Right atrium auricular region (tissue), 2 donors: ENCODE data around the gene L3MBTL4. TPM values are rescaled to one million over a fixed set of nuclear protein-coding genes. Genes with fewer than 3 reads are reported as not detected.
"Not testable (repeated sequence)": the region's sequence is repeated elsewhere in the genome, so short reads cannot be mapped to it uniquely, and the experiment has no call there.

Experiments
- DNase-seq: peaks from one replicate; pipeline ENCODE4 v3.0.0-alpha.2; 2019; ENCODE audit warnings: low spot score
- H3K27ac ChIP-seq, 2 donors: fragments of 200-600 bp; sonication (generic); 1 replicate in 1 of 2; 2 replicates in 1 of 2; pipeline ENCODE4 v1.5.1; 2016 to 2019
- H3K27me3 ChIP-seq, 2 donors: fragments of 200-600 bp; sonication (generic); one replicate each; pipeline versions ENCODE4 v1.5.1 to v1.6.0; 2017 to 2019
- H3K36me3 ChIP-seq: fragments of 200-600 bp; sonication (generic); one replicate; pipeline ENCODE4 v1.5.1; 2016
- H3K4me1 ChIP-seq, 2 donors: fragments of 200-600 bp; sonication (generic); one replicate each; pipeline versions ENCODE4 v1.5.1 to v1.6.0; 2017 to 2019
- H3K4me3 ChIP-seq, 2 donors: fragments of 200-600 bp; sonication (generic); 1 replicate in 1 of 2; 2 replicates in 1 of 2; pipeline ENCODE4 v1.5.1; 2017 to 2019; ENCODE audit warnings: mild to moderate bottlenecking in 1 of 2, moderate library complexity in 1 of 2
- H3K9me3 ChIP-seq, 2 donors: fragments of 200-600 bp; sonication (generic); one replicate each; pipeline ENCODE4 v1.5.1; 2019
- total RNA-seq, 2 donors: library from RNA; depleted of rRNA; stranded (reverse); fragments of >200 nt; gene quantifications; one replicate each; pipeline ENCODE4 v1.1.0, GENCODE V29; 2016
- TF ChIP-seq, protein P1 (sequence below), 2 donors: fragments of 200-600 bp; sonication (generic); IDR thresholded peaks; one replicate each; pipeline ENCODE4 v1.5.1; 2019; ENCODE audit warnings: antibody characterized with exemption in 2 of 2

L3MBTL4 gene
- total RNA-seq, 2 donors from 2014 or later: 6.6 to 10.5 TPM

DNA sequence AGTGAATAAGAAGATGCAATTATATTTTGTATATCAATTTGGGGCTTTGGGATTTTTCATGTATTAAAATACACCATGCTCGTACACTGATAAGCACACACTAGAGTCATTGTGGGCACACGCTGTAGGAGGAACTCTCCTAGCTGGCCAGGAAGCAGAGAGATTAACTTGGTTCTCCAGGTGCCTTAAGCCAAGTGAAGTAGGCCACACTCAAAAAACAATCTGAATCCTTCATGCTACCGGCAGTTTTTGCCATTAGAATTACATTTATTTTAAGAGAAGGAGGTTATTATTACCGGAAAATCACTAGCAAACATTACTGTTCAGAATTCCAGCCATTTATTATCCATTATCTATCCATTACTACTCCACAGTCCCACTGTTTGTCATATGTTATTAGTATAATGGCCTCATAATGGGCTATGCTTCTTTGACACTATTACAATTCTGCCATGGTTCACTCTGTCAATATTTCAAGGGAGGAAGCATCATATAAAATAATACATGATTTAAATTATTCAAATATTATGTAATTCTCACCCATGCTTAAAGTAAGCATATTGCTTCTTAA, 214.4 kb downstream of the L3MBTL4 start:
- H3K36me3 ChIP-seq: no peaks in the 10 kb centered on the region
- no peaks in the 10 kb centered on the region for H3K27me3 ChIP-seq
- H3K4me1 ChIP-seq: peaks cover 0 to 13% of the 10 kb centered on the region in 2 donors
- DNase-seq: no peak
- TF ChIP-seq, protein P1, sequence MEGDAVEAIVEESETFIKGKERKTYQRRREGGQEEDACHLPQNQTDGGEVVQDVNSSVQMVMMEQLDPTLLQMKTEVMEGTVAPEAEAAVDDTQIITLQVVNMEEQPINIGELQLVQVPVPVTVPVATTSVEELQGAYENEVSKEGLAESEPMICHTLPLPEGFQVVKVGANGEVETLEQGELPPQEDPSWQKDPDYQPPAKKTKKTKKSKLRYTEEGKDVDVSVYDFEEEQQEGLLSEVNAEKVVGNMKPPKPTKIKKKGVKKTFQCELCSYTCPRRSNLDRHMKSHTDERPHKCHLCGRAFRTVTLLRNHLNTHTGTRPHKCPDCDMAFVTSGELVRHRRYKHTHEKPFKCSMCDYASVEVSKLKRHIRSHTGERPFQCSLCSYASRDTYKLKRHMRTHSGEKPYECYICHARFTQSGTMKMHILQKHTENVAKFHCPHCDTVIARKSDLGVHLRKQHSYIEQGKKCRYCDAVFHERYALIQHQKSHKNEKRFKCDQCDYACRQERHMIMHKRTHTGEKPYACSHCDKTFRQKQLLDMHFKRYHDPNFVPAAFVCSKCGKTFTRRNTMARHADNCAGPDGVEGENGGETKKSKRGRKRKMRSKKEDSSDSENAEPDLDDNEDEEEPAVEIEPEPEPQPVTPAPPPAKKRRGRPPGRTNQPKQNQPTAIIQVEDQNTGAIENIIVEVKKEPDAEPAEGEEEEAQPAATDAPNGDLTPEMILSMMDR (IDR thresholded peaks at IDR 0.05): no peak
- H3K4me3 ChIP-seq: no peak overlapping the region
- H3K9me3 ChIP-seq: no peaks in the 10 kb centered on the region
- H3K27ac ChIP-seq: no peak overlapping the region

DNA sequence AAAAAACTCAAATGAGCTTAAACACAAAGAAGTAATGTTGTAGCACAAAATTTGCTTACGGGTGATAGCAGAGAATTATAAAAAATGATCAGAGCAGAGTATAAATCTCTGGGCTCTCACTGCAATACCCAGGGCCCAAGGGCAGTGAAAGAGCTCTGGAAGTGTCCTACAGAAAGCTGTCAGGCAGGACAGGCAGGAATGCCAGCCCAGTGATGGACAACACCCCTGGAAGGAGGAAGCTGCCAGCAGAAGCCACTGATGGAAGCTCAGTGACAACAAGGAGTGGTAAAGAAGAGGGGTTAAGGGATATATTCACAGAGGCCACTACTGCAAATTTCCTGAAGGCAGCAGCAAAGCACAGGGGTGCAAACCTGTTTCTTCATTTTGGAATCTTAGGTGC, 214.9 kb downstream of the L3MBTL4 start:
- Histone ChIP-seq H3K9me3 (no peaks in the 10 kb centered on the region), H3K27me3 (no peaks in the 10 kb centered on the region), H3K36me3 (no peaks in the 10 kb centered on the region), H3K27ac (peak overlapping the region in 1 of 2 donors; percentile 30), H3K4me3 (no peak overlapping the region), H3K4me1 (peaks cover 0 to 16% of the 10 kb centered on the region in 2 donors)
- TF ChIP-seq, protein P1 (IDR thresholded peaks at IDR 0.05): no peak
- DNase-seq: no peak

DNA sequence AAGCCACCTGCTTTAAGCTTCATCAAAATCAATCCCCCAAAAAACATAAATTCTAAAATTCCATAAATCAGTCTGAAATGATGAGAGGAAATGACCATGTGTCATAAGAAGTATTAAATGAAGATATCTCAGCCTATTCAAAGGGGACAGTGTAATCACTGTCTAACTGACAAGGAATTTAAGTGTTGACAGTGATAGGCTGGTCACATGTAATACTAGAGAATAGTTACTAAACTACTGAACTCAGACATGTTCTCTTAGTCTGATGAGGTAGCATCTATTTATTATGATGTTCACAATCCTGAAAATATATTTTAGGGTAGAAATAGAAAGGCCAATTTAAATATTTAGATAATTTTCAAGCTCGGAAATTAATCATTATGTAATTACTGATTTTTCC, 216.1 kb downstream of the L3MBTL4 start:
- H3K4me3 ChIP-seq: no peak overlapping the region
- no peak overlapping the region for H3K27ac ChIP-seq
- H3K9me3 ChIP-seq: no peaks in the 10 kb centered on the region
- H3K36me3 ChIP-seq: no peaks in the 10 kb centered on the region
- no peak for DNase-seq
- TF ChIP-seq, protein P1 (IDR thresholded peaks at IDR 0.05): no peak
- H3K4me1 ChIP-seq: peaks cover 0 to 16% of the 10 kb centered on the region in 2 donors
- no peaks in the 10 kb centered on the region for H3K27me3 ChIP-seq

DNA sequence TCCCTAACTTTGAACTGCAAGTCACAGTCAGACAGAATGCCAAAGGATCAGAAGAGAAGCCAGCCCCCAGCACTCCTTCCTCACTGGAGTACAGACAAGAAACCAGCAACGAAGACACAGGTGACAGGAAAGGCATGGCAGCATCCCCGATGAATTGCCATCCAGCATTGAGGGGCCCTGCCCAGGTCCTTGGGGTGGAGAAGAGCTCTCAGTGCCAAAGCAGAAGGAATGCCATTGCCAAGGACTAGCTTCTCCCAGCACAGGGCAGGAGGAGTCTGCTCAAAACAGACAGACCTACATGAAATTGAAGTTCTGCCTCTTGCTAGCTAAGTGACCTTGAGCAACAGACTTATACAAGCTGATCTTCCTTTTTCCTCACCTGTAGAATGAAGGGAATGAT, 220.1 kb downstream of the L3MBTL4 start:
- no peaks in the 10 kb centered on the region for H3K27me3 ChIP-seq
- peaks cover 0 to 4% of the 10 kb centered on the region in 2 donors for H3K9me3 ChIP-seq
- H3K27ac ChIP-seq: no peak overlapping the region
- peaks cover 0 to 16% of the 10 kb centered on the region in 2 donors for H3K4me1 ChIP-seq
- no peak for DNase-seq
- TF ChIP-seq, protein P1 (IDR thresholded peaks at IDR 0.05): no peak
- H3K36me3 ChIP-seq: no peaks in the 10 kb centered on the region
- H3K4me3 ChIP-seq: no peak overlapping the region

DNA sequence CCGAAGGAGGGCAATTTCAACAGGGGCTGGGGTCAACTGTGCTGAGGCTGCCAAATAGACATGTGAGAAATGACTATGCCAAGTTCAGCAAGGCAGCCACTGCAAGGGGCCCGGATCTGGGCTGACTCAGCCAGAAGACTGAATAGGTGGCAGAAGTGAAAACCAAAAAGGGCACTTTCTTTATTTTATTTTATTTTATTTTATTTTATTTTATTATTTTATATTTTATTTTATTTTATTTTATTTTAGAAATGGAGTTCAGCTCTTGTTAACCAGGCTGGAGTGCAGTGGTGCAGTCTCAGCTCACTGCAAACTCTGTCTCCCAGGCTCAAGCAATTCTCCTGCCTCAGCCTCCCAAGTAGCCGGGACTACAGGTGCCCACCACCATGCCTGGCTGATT, 228.9 kb downstream of the L3MBTL4 start:
- not testable (repeated sequence) for H3K36me3 ChIP-seq, H3K4me3 ChIP-seq, H3K4me1 ChIP-seq, H3K27ac ChIP-seq, H3K27me3 ChIP-seq, DNase-seq
- peaks cover 0 to 11% of the 10 kb centered on the region in 2 donors for H3K9me3 ChIP-seq

DNA sequence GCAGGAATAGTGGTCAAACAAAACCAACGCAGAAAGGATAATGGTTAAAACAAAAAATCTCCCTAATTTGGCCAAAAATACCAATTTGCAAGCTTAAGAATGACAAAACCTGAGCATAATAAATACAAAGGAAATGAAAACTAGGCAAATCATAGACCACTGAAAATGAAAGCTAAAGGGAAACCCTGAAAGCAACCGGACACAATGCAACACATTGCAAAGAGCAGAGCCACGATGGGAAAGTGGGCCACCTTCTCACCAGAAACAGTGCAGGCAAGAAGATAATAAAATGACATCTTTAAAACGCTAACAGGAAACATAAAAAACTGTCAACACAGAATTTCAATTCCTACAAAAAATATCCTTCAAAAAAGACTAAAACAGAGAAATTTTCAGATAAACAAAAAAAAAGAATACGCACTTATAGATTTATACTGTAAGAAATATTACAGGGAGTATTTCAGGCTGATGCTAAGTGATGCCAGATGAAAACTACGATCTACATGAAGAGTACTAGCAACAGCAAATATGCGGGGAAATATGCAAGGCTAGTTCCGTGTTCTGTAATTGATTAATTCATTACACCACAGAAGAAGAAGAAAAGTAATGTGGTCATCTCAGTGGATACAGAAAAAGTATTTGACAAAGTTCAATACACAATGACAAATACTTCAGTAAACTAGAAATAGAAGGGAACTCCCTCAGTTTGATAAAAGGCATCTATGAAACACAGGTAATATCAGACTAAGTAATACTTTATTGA, 239.5 kb downstream of the L3MBTL4 start:
- Histone ChIP-seq H3K4me3 (no peak overlapping the region), H3K36me3 (no peaks in the 10 kb centered on the region), H3K4me1 (no peaks in the 10 kb centered on the region), H3K9me3 (no peaks in the 10 kb centered on the region), H3K27me3 (no peaks in the 10 kb centered on the region), H3K27ac (no peak overlapping the region)
- TF ChIP-seq, protein P1 (IDR thresholded peaks at IDR 0.05): no peak
- no peak for DNase-seq
